ENCODE results near the gene LILRA5. TPM values are rescaled to one million over a fixed set of nuclear protein-coding genes. Genes with fewer than 3 reads are reported as not detected.

LILRA5 gene
- total RNA-seq, 4 donors from 2014 or later, result 0.45 to 0.81 TPM; not detected in 2

DNA sequence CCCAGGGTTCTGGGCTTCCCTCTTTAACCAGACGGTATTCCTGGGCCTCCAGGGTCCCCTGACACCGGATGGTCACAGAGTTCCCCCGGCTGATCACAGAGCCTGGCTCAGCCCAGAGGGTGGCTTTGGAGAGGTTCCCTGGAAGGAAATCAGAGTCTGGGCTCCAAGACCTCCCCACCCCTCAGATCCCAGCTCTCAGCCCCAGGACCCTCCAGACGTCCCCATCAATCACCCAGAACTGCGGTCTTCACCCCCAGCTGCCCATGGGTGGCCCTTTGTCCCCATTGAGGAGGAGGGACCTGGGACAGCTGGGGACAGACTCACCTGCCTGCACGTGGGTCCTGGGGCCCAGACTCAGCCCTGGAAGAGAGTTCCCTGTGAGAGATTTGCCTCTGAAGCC, 955 bp downstream of the LILRA5 start:
- no peak overlapping the region for H3K27ac ChIP-seq
- DNase-seq, result no peak
- WGBS, 2 donors, result 69 to 73% methylated on average over 4 to 5 of the region's 6 CpGs

DNA sequence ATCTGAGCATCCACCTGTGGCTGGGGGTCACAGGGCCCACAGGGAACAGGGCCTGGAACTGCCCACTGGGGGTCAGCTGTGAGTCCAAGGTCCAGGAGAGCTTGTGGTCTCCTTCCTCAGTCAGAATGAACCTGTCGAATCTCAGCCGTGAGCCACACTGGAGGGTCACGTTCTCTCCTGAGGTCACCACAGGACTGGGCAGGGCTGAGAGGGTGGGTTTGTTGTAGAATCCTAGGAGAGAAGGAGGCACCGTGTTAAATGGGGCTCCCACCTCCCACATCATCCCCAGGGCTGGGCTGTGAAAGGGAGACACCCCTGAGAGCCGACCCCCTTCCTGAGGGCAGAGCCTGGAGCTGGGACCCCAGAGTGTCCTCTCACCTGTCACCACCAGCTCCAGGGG, 1.5 kb downstream of the LILRA5 start:
- DNase-seq, result no peak
- Histone ChIP-seq H3K27ac (no peak overlapping the region), H3K36me3 (no peaks in the 10 kb centered on the region), H3K9me3 (no peaks in the 10 kb centered on the region), H3K4me3 (replicated peaks in 1 of 3) (no peak overlapping the region), H3K27me3 (no peaks in the 10 kb centered on the region), H3K4me1 (no peaks in the 10 kb centered on the region)
- WGBS, 2 donors, result 61 to 65% methylated on average over 4 of the region's 5 CpGs
- intact Hi-C loops (cut with DNase I), result no loop called here
- no peak for TF ChIP-seq POLR2A (IDR thresholded peaks at IDR 0.05)
- TF ChIP-seq, protein P1, sequence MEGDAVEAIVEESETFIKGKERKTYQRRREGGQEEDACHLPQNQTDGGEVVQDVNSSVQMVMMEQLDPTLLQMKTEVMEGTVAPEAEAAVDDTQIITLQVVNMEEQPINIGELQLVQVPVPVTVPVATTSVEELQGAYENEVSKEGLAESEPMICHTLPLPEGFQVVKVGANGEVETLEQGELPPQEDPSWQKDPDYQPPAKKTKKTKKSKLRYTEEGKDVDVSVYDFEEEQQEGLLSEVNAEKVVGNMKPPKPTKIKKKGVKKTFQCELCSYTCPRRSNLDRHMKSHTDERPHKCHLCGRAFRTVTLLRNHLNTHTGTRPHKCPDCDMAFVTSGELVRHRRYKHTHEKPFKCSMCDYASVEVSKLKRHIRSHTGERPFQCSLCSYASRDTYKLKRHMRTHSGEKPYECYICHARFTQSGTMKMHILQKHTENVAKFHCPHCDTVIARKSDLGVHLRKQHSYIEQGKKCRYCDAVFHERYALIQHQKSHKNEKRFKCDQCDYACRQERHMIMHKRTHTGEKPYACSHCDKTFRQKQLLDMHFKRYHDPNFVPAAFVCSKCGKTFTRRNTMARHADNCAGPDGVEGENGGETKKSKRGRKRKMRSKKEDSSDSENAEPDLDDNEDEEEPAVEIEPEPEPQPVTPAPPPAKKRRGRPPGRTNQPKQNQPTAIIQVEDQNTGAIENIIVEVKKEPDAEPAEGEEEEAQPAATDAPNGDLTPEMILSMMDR (IDR thresholded peaks at IDR 0.05), result no peak

More for the DNA sequence above, 955 bp downstream of the LILRA5 start:
- Histone ChIP-seq H3K4me1 (no peaks in the 10 kb centered on the region), H3K27me3 (no peaks in the 10 kb centered on the region), H3K36me3 (no peaks in the 10 kb centered on the region), H3K9me3 (no peaks in the 10 kb centered on the region), H3K4me3 (replicated peaks in 1 of 3) (no peak overlapping the region)
- intact Hi-C loops (cut with DNase I), result no loop called here
- no peak for TF ChIP-seq POLR2A (IDR thresholded peaks at IDR 0.05)
- TF ChIP-seq, protein P1 (IDR thresholded peaks at IDR 0.05), result no peak

DNA sequence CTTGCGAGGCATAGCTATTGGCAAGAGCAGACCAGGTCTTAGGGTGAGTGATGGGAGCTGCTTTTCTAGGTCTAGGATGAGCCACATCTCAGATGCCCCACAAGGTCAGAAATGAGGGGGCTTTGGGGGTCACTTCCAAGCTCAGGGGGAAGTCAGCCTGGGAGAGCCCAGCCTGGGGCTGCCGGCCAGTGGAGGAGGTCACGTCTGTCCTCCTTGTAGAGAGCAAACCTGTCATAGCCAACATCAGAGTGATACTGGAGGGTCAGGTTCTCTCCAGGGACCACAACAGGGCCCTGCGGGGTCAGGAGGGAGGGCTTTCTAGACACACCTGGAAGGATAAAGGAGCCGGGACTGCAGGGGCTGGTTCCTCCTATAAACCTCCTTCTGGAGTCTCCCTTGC, 2.4 kb downstream of the LILRA5 start:
- Histone ChIP-seq H3K4me1 (no peaks in the 10 kb centered on the region), H3K9me3 (no peaks in the 10 kb centered on the region), H3K4me3 (replicated peaks in 1 of 3) (no peak overlapping the region), H3K27me3 (no peaks in the 10 kb centered on the region), H3K36me3 (no peaks in the 10 kb centered on the region), H3K27ac (no peak overlapping the region)
- DNase-seq, result no peak
- WGBS, 2 donors, result 76 to 85% methylated on average over 5 of the region's 5 CpGs
- intact Hi-C loops (cut with DNase I), result no loop called here
- TF ChIP-seq, protein P1 (IDR thresholded peaks at IDR 0.05), result no peak
- TF ChIP-seq POLR2A (IDR thresholded peaks at IDR 0.05), result no peak

DNA sequence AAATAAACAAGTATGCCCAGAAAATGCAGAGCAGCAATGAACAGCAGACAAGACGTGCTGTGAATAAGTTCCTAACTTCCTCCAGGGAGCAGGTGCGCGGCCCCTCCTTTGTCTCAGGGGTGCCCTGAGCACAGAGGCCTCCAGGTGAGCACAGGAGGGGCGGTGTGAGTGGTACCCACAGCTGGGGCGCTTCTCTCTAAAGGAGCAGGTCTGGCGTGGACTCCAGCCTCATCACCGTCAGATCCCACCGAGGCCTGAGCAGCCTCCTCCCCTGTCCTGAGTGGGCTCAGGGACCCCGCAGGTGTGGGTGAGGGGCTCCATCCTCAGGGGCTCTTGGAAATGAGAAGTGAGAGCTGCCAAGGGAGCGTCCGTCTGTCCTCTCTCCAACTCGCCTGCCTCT, 3.2 kb downstream of the LILRA5 start:
- Histone ChIP-seq H3K9me3 (no peaks in the 10 kb centered on the region), H3K36me3 (no peaks in the 10 kb centered on the region), H3K4me1 (no peaks in the 10 kb centered on the region), H3K27me3 (no peaks in the 10 kb centered on the region), H3K27ac (no peak overlapping the region), H3K4me3 (replicated peaks in 1 of 3) (no peak overlapping the region)
- TF ChIP-seq, protein P1 (IDR thresholded peaks at IDR 0.05), result no peak
- no peak for TF ChIP-seq POLR2A (IDR thresholded peaks at IDR 0.05)
- 71 to 75% methylated on average over 12 of the region's 12 CpGs for WGBS, 2 donors
- no peak for DNase-seq
- intact Hi-C loops (cut with DNase I), result no loop called here

DNA sequence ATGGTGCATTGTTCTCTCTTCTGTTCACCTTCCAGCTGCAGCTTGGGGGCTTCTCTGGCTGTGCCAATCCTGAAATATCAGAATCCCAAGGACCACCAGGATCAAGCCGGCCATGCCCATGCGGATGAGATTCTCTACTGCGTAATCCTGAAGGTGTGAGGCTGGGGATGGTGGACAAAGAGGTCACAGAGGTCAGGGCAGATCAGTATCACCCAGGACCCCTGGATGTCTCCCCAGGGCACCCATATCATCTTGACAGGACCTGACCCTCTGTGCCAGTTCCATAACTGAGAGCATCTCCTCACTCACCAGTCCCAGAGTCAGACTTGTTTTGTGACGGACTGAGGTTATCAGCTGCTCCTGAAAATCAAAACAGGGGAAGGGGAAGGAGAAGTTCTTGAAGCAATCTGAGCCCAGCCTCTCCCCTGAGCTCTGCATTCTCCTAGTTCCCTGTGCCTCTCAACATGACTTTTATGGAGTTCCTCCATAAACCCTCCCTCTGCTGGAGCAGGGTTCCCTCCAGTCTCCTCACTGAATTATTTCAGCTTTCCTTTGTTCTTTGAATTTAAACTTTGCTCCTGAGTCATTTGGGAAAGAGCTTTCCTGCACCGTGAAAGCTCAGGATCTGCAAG, 5.5 kb downstream of the LILRA5 start:
- DNase-seq, result no peak
- no peak overlapping the region for H3K27ac ChIP-seq
- H3K9me3 ChIP-seq, result no peaks in the 10 kb centered on the region
- H3K4me1 ChIP-seq, result no peaks in the 10 kb centered on the region
- H3K4me3 ChIP-seq (replicated peaks in 1 of 3), result no peak overlapping the region
- no peaks in the 10 kb centered on the region for H3K27me3 ChIP-seq
- H3K36me3 ChIP-seq, result no peaks in the 10 kb centered on the region
- intact Hi-C loops (cut with DNase I), result no loop called here
- TF ChIP-seq POLR2A (IDR thresholded peaks at IDR 0.05), result no peak
- TF ChIP-seq, protein P1 (IDR thresholded peaks at IDR 0.05), result no peak
- WGBS, 2 donors, result 81 to 88% methylated on average over 5 of the region's 5 CpGs
